ENCODE results near the gene NPAS3. TPM values are rescaled to one million over a fixed set of nuclear protein-coding genes. Genes with fewer than 3 reads are reported as not detected.

Gene NPAS3
- total RNA-seq, 1 donor from 2014 or later, result 2.4 TPM

- H3K27me3 Mint-ChIP-seq (ENCODE audit: unreplicated experiment), result no peaks in the 10 kb centered on the region
- H3K4me3 Mint-ChIP-seq (ENCODE audit: unreplicated experiment), result no peak overlapping the region
- H3K9me3 Mint-ChIP-seq (ENCODE audit: unreplicated experiment), result no peaks in the 10 kb centered on the region
- TF ChIP-seq, protein P1, sequence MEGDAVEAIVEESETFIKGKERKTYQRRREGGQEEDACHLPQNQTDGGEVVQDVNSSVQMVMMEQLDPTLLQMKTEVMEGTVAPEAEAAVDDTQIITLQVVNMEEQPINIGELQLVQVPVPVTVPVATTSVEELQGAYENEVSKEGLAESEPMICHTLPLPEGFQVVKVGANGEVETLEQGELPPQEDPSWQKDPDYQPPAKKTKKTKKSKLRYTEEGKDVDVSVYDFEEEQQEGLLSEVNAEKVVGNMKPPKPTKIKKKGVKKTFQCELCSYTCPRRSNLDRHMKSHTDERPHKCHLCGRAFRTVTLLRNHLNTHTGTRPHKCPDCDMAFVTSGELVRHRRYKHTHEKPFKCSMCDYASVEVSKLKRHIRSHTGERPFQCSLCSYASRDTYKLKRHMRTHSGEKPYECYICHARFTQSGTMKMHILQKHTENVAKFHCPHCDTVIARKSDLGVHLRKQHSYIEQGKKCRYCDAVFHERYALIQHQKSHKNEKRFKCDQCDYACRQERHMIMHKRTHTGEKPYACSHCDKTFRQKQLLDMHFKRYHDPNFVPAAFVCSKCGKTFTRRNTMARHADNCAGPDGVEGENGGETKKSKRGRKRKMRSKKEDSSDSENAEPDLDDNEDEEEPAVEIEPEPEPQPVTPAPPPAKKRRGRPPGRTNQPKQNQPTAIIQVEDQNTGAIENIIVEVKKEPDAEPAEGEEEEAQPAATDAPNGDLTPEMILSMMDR (IDR thresholded peaks at IDR 0.05; ENCODE audit: partially characterized antibody, unreplicated experiment), result no peak
- DNase-seq, result no peak
- H3K4me1 Mint-ChIP-seq (ENCODE audit: low read depth, unreplicated experiment), result peaks cover 3% of the 10 kb centered on the region
- H3K27ac Mint-ChIP-seq (ENCODE audit: unreplicated experiment), result no peak overlapping the region
- no peaks in the 10 kb centered on the region for H3K36me3 Mint-ChIP-seq (ENCODE audit: unreplicated experiment)
Observed at GRCh38 chr14:33065634-33066033, 127.0 kb downstream of the NPAS3 start.

DNA sequence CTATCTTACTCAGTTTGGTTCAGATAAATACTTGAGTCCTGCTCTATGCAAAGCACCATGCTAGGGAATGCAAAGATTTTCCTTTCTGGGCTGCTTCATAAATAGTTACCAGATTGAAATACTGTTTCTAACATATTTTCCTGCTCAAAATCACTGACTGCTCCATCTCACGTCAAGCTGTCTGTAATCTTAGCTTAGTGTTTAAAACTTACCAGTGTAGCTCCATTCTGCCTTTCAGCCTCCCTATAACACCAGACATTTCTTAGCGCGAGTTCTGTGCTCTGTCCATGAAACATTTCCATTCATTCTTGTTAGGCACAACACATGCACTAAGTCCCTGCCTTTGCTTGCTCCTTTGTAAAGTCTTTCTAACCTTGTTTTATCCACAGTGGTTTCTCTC lies 129.4 kb downstream of the NPAS3 start:
- no peak for DNase-seq
- Mint-ChIP-seq H3K27ac (ENCODE audit: unreplicated experiment) (no peak overlapping the region), H3K9me3 (ENCODE audit: unreplicated experiment) (no peaks in the 10 kb centered on the region), H3K27me3 (ENCODE audit: unreplicated experiment) (no peaks in the 10 kb centered on the region), H3K4me3 (ENCODE audit: unreplicated experiment) (no peak overlapping the region), H3K36me3 (ENCODE audit: unreplicated experiment) (no peaks in the 10 kb centered on the region), H3K4me1 (ENCODE audit: low read depth, unreplicated experiment) (no peaks in the 10 kb centered on the region)
- TF ChIP-seq, protein P1 (IDR thresholded peaks at IDR 0.05; ENCODE audit: partially characterized antibody, unreplicated experiment), result no peak

DNA sequence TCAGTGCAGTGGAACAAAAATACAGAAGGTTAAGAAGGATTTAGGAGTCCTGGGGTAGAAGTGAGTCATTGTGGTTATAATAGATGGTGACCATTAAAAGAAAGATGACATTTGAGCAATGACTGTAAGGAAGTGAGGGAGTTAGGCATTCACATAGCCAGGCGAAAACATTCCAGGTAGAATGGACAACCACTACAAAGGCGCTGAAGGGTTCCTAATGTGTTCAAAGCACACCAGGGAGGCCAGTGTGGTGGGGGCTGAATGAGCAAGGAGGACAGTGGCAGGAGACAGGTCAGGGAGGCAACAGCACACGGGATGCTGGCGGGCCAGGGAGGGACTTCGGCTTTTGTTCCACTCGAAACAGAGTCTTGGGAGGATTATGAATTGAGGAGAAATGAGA lies 129.9 kb downstream of the NPAS3 start:
- TF ChIP-seq, protein P1 (IDR thresholded peaks at IDR 0.05; ENCODE audit: partially characterized antibody, unreplicated experiment), result no peak
- Mint-ChIP-seq H3K9me3 (ENCODE audit: unreplicated experiment) (no peaks in the 10 kb centered on the region), H3K27ac (ENCODE audit: unreplicated experiment) (no peak overlapping the region), H3K4me1 (ENCODE audit: low read depth, unreplicated experiment) (no peaks in the 10 kb centered on the region), H3K27me3 (ENCODE audit: unreplicated experiment) (no peaks in the 10 kb centered on the region), H3K36me3 (ENCODE audit: unreplicated experiment) (no peaks in the 10 kb centered on the region), H3K4me3 (ENCODE audit: unreplicated experiment) (no peak overlapping the region)
- no peak for DNase-seq

- H3K4me3 Mint-ChIP-seq (ENCODE audit: unreplicated experiment), result no peak overlapping the region
- TF ChIP-seq, protein P1 (IDR thresholded peaks at IDR 0.05; ENCODE audit: partially characterized antibody, unreplicated experiment), result no peak
- no peak for DNase-seq
- H3K4me1 Mint-ChIP-seq (ENCODE audit: low read depth, unreplicated experiment), result no peaks in the 10 kb centered on the region
- H3K36me3 Mint-ChIP-seq (ENCODE audit: unreplicated experiment), result no peaks in the 10 kb centered on the region
- no peak overlapping the region for H3K27ac Mint-ChIP-seq (ENCODE audit: unreplicated experiment)
- no peaks in the 10 kb centered on the region for H3K9me3 Mint-ChIP-seq (ENCODE audit: unreplicated experiment)
- H3K27me3 Mint-ChIP-seq (ENCODE audit: unreplicated experiment), result no peaks in the 10 kb centered on the region
Observed at GRCh38 chr14:33070475-33070874, 131.8 kb downstream of the NPAS3 start.

DNA sequence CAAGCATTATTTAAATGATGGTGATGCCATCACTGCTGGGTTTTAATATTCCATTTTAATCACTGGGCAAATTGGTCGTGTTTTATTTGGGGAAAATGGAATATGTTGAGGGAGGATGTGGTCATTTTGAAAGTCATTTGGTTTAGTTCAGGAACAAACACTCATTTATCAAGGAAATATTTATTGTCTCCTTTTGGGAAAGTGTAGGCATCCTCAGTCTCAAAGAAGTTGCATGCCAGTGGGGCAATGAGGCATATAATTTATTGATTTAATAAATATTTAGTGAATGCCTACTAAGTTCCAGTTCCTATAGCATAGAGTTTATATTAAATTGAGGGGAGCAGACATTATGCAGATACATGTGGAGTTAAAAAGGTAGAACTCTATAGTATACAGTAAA lies 134.3 kb downstream of the NPAS3 start:
- no peaks in the 10 kb centered on the region for H3K27me3 Mint-ChIP-seq (ENCODE audit: unreplicated experiment)
- H3K36me3 Mint-ChIP-seq (ENCODE audit: unreplicated experiment), result no peaks in the 10 kb centered on the region
- H3K4me1 Mint-ChIP-seq (ENCODE audit: low read depth, unreplicated experiment), result no peaks in the 10 kb centered on the region
- H3K27ac Mint-ChIP-seq (ENCODE audit: unreplicated experiment), result no peak overlapping the region
- H3K9me3 Mint-ChIP-seq (ENCODE audit: unreplicated experiment), result no peaks in the 10 kb centered on the region
- TF ChIP-seq, protein P1 (IDR thresholded peaks at IDR 0.05; ENCODE audit: partially characterized antibody, unreplicated experiment), result no peak
- no peak overlapping the region for H3K4me3 Mint-ChIP-seq (ENCODE audit: unreplicated experiment)
- no peak for DNase-seq

Data from glutamatergic neuron (in vitro differentiated cells).